Ishikawa (cell line): ENCODE measurements around the gene TMCC1.

ENCODE experiments used
- CEBPB ChIP-seq: IDR thresholded peaks from 2 replicates; pipeline ENCODE4 v1.6.1; 2012
- CREB1 ChIP-seq: IDR thresholded peaks from 2 replicates; pipeline ENCODE4 v1.6.1; 2012; ENCODE audit warnings: low read depth
- EGR1 ChIP-seq: IDR thresholded peaks from 2 replicates; pipeline ENCODE4 v1.6.1; 2012
- EP300 ChIP-seq: IDR thresholded peaks from 2 replicates; pipeline ENCODE4 v1.6.1; 2012; ENCODE audit warnings: borderline replicate concordance
- FOXM1 ChIP-seq: IDR thresholded peaks from 2 replicates; pipeline ENCODE4 v1.6.1; 2012; ENCODE audit warnings: low read depth, borderline replicate concordance
- MAX ChIP-seq: IDR thresholded peaks from 2 replicates; pipeline ENCODE4 v1.6.1; 2012
- NFIC ChIP-seq: IDR thresholded peaks from 2 replicates; pipeline ENCODE4 v1.6.1; 2012
- RAD21 ChIP-seq: IDR thresholded peaks from 2 replicates; pipeline ENCODE4 v1.6.1; 2012; ENCODE audit warnings: low read depth
- REST ChIP-seq: IDR thresholded peaks from 2 replicates; pipeline ENCODE4 v1.6.1; 2012; ENCODE audit warnings: low read depth, mild to moderate bottlenecking
- TAF1 ChIP-seq: IDR thresholded peaks from 2 replicates; pipeline ENCODE4 v1.6.1; 2012; ENCODE audit warnings: low read depth, mild to moderate bottlenecking
- TCF12 ChIP-seq: IDR thresholded peaks from 2 replicates; pipeline ENCODE4 v1.6.1; 2012; ENCODE audit warnings: low read depth
- TEAD4 ChIP-seq: IDR thresholded peaks from 2 replicates; pipeline ENCODE4 v1.6.1; 2012
- YY1 ChIP-seq: IDR thresholded peaks from 2 replicates; pipeline ENCODE4 v1.6.1; 2012; ENCODE audit warnings: low read depth
- ZBTB7A ChIP-seq: IDR thresholded peaks from 2 replicates; pipeline ENCODE4 v1.6.1; 2012; ENCODE audit warnings: low read depth
- TF ChIP-seq, protein P1 (sequence below): IDR thresholded peaks from 2 replicates; pipeline ENCODE4 v1.6.1; 2012

Gene TMCC1

GRCh38 chr3:129937717-129938116, 44.2 kb upstream of the TMCC1 start:
- no peak for TF ChIP-seq TCF12
- TF ChIP-seq NFIC = no peak
- TF ChIP-seq CREB1 = no peak
- TF ChIP-seq, protein P1, sequence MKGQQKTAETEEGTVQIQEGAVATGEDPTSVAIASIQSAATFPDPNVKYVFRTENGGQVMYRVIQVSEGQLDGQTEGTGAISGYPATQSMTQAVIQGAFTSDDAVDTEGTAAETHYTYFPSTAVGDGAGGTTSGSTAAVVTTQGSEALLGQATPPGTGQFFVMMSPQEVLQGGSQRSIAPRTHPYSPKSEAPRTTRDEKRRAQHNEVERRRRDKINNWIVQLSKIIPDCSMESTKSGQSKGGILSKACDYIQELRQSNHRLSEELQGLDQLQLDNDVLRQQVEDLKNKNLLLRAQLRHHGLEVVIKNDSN = no peak
- no peak for TF ChIP-seq FOXM1
- TF ChIP-seq YY1 = no peak
- TF ChIP-seq TEAD4 = no peak
- no peak for TF ChIP-seq TAF1
- TF ChIP-seq CEBPB = no peak
- no peak for TF ChIP-seq EGR1
- TF ChIP-seq EP300 = no peak
- no peak for TF ChIP-seq ZBTB7A
- no peak for TF ChIP-seq REST

GRCh38 chr3:129936757-129937156, 43.2 kb upstream of the TMCC1 start:
- TF ChIP-seq MAX (no peak), RAD21 (no peak), REST (no peak), EGR1 (no peak)
- TF ChIP-seq, protein P1 = peak; percentile 48

- TF ChIP-seq ZBTB7A = peak; percentile 92
- no peak for TF ChIP-seq TEAD4
- TF ChIP-seq RAD21 = peak; percentile 93
These were observed 41.0 kb upstream of the TMCC1 start for GRCh38 chr3:129934234-129935123.

DNA sequence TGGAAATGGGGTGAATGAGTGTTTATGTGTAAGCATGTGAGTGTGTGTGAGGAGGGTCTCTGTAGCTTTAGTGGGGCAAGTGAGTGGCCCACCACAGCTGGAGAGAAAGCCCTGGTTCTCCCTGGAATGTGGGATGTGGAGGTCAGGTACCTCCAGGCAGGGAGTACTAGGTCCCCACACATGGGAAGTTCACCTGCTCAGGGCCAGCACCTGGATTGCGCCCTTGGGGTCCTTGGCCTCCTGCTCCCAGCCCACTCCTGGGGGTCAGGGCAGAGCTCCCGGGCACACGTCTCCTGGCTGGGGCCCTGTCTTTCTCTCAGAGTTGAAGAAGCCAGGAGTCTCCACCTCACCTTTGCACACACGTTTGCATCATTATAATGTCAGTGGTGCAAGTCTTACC, 40.0 kb upstream of the TMCC1 start:
- TF ChIP-seq REST (no peak), CREB1 (no peak), MAX (no peak), TEAD4 (no peak), ZBTB7A (no peak), YY1 (no peak), TCF12 (no peak), EP300 (no peak), NFIC (no peak), EGR1 (no peak), CEBPB (no peak), TAF1 (no peak)
- TF ChIP-seq, protein P1 = no peak
